Measurements from ENCODE around the gene TLE5. TPM values are rescaled to one million over a fixed set of nuclear protein-coding genes. Genes with fewer than 3 reads are reported as not detected.
A peak's percentile ranks its signal among the peaks of the same experiment; 100 is the strongest.

The TLE5 gene
- total and polyA plus RNA-seq, 9 of the 15 experiments (the other 6 are each of a cell fraction or from before 2014, with no cell fraction given): 2.0 to 347 (median 235) TPM

DNA sequence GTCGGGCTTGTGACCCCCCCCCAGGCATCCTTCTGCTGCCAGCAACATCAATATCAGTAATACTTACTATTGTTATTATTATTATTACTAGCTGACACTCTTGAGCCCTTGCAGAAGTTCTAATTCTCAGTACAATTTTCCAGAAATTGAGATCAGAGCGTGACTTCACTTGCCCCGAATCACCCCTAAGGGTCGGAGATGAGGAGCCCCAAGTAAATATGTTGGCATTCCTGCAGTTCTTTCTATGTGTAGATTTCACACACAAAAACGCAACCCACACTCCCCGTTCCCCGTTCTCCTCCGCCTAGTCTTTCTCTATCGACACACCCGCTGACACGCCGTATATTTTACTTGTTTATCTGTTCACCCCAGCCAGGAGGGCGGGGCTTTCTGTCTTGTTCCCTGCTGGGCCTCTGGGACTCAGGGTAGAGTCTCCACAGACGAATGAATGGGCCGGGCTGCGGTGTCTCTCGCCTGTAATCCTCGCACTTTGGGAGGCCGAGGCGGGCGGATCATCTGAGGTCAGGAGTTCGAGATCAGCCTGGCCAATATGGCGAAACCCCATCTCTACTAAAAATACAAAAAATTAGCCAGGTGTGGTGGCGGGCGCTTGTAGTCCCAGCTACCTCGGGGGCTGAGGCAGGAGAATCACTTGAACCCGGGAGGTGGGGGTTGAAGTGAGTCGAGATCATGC, 14.7 kb downstream of the TLE5 start (continued):
- TF ChIP-seq SMARCC2 (IDR thresholded peaks at IDR 0.05; ENCODE audit: low read depth) (peak; percentile 79), HIVEP1 (CRISPR knock-in tag; IDR thresholded peaks at IDR 0.05) (no peak), ZNF764 (CRISPR knock-in tag; IDR thresholded peaks at IDR 0.05; ENCODE audit: low read depth) (0 out of 2 replicates have a peak, but pooled peaks have one; percentile 33), ZNF324 (CRISPR knock-in tag; IDR thresholded peaks at IDR 0.05) (no peak), STAT5B (CRISPR knock-in tag; IDR thresholded peaks at IDR 0.05) (no peak), PRPF4 (IDR thresholded peaks at IDR 0.05; ENCODE audit: insufficient read depth, low read depth, low read length, poor library complexity, severe bottlenecking) (no peak), BMI1 (IDR thresholded peaks at IDR 0.05; ENCODE audit: low read length) (no peak), MEIS2 (IDR thresholded peaks at IDR 0.05; ENCODE audit: partially characterized antibody) (peak; percentile 100), BACH1 (tag; IDR thresholded peaks at IDR 0.05) (no peak), ZNF668 (CRISPR knock-in tag; IDR thresholded peaks at IDR 0.05) (no peak), SMAD2 (IDR thresholded peaks at IDR 0.05; ENCODE audit: low read depth, low read length) (no peak), SIX5 (IDR thresholded peaks at IDR 0.05; ENCODE audit: borderline replicate concordance in 1 of 2, insufficient read depth in 1 of 2, low read depth in 1 of 2, low read length in 2 of 2) (no peak), SIN3B (IDR thresholded peaks at IDR 0.05; ENCODE audit: low read depth) (no peak)
- TF ChIP-seq, protein P1, sequence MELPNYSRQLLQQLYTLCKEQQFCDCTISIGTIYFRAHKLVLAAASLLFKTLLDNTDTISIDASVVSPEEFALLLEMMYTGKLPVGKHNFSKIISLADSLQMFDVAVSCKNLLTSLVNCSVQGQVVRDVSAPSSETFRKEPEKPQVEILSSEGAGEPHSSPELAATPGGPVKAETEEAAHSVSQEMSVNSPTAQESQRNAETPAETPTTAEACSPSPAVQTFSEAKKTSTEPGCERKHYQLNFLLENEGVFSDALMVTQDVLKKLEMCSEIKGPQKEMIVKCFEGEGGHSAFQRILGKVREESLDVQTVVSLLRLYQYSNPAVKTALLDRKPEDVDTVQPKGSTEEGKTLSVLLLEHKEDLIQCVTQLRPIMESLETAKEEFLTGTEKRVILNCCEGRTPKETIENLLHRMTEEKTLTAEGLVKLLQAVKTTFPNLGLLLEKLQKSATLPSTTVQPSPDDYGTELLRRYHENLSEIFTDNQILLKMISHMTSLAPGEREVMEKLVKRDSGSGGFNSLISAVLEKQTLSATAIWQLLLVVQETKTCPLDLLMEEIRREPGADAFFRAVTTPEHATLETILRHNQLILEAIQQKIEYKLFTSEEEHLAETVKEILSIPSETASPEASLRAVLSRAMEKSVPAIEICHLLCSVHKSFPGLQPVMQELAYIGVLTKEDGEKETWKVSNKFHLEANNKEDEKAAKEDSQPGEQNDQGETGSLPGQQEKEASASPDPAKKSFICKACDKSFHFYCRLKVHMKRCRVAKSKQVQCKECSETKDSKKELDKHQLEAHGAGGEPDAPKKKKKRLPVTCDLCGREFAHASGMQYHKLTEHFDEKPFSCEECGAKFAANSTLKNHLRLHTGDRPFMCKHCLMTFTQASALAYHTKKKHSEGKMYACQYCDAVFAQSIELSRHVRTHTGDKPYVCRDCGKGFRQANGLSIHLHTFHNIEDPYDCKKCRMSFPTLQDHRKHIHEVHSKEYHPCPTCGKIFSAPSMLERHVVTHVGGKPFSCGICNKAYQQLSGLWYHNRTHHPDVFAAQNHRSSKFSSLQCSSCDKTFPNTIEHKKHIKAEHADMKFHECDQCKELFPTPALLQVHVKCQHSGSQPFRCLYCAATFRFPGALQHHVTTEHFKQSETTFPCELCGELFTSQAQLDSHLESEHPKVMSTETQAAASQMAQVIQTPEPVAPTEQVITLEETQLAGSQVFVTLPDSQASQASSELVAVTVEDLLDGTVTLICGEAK (IDR thresholded peaks at IDR 0.05): peak; percentile 32; the same call in 1 of the 2 replicates
- TF ChIP-seq, protein P1 (CRISPR knock-in tag; IDR thresholded peaks at IDR 0.05): no peak
- TF ChIP-seq, protein P2, sequence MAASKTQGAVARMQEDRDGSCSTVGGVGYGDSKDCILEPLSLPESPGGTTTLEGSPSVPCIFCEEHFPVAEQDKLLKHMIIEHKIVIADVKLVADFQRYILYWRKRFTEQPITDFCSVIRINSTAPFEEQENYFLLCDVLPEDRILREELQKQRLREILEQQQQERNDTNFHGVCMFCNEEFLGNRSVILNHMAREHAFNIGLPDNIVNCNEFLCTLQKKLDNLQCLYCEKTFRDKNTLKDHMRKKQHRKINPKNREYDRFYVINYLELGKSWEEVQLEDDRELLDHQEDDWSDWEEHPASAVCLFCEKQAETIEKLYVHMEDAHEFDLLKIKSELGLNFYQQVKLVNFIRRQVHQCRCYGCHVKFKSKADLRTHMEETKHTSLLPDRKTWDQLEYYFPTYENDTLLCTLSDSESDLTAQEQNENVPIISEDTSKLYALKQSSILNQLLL (CRISPR knock-in tag; IDR thresholded peaks at IDR 0.05; ENCODE audit: borderline replicate concordance): no peak
- TF ChIP-seq, protein P3, sequence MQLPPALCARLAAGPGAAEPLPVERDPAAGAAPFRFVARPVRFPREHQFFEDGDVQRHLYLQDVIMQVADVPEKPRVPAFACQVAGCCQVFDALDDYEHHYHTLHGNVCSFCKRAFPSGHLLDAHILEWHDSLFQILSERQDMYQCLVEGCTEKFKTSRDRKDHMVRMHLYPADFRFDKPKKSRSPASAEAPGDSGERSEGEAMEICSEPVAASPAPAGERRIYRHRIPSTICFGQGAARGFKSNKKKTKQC (CRISPR knock-in tag; IDR thresholded peaks at IDR 0.05): no peak; the same call in 1 of the 2 replicates

All from K562 (cell line).